NAMALWA (cell line): Measurements from ENCODE around the gene GMPR.

Experiments
- DNase-seq: peaks from one replicate; pipeline ENCODE4 v3.0.0-alpha.2; 2015; ENCODE audit warnings: low spot score

Gene GMPR

DNA sequence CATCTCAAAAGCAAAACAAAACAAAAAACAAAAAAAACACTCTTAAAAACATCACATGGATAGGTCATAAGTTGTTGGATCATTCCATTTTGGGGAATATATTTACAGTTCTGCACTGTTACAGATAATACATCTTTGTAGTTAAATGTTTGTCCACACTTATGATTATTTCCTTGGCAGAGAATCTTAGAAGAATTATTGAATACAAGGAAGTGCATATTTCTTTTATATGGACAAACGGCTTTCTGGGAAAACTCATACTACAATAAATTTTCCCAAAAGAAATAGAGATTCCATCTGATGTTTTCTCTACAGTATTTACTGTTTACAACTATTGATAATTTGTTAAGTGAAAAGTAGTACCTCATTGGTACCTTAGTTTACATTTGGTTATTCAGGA is 33.8 kb downstream of the GMPR start:
- DNase-seq: no peak

DNA sequence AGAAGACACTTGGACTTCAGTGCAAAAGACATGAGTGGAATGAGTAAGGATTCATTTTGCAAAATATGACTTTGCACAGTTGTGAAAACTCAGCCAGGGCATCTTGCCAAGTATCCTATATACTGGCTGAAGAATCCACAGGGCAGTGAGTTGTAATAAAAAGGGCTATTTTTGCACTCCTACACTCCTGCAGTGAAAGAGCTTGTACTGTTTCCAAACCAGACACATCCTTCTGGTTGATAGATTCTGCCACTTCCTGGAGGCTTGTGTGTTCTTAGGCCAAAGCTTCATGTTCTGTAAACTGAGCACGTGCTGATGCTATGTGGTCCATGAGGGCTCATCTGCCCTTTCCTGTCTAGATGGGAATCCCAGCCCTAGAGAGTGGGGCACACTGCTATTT is 34.9 kb downstream of the GMPR start:
- DNase-seq: no peak

DNA sequence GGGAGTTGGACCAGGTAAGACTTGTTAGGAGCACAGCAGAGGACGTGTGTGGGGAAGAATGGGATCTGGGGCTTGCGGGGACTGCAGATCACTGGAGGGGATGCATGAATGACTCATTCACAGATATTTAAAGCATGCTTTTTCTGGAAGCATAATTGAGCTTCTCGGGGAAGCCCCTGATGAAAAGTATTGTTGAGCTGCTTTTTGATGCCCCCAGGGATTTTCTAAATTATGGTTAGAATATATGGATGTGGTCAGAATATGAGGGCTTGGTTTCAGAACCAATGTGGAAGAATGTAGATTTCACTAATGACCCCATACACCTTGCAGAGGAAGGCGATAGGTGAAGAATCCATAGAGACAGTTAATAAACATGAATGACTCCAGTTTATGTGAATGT is 36.1 kb downstream of the GMPR start:
- DNase-seq: no peak

DNA sequence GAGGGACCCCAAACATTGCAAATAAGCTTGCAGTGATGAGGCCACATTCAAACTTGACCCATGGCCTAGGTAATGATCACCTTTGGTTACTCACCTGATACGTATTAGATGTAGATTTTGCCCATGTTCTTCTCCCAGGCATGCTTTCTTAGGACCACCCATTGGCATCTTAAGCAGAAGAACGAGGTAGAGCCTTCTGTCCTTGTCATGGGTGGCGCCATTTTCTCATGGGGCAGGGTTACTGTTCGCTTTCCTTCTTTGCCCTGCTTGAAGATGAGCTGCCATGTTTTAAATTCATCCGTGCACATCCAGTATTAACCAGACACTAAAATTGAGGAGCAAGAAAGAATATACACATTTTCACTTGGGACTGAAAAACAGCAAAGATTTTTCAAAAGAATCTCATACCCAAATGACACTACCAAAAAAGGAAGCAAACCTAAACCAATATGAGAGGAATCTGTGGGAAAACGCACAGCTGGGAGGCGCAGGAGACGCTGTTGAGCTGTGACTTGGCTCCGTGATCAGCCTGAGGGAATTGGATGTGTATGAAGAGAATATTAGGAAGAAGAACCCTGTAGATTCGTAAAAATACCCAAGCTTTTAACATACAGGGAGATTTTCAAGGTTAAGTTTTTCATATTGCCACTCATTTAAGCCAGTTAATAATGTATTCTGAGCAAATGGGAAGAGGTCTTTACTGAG is 36.6 kb downstream of the GMPR start:
- no peak for DNase-seq

DNA sequence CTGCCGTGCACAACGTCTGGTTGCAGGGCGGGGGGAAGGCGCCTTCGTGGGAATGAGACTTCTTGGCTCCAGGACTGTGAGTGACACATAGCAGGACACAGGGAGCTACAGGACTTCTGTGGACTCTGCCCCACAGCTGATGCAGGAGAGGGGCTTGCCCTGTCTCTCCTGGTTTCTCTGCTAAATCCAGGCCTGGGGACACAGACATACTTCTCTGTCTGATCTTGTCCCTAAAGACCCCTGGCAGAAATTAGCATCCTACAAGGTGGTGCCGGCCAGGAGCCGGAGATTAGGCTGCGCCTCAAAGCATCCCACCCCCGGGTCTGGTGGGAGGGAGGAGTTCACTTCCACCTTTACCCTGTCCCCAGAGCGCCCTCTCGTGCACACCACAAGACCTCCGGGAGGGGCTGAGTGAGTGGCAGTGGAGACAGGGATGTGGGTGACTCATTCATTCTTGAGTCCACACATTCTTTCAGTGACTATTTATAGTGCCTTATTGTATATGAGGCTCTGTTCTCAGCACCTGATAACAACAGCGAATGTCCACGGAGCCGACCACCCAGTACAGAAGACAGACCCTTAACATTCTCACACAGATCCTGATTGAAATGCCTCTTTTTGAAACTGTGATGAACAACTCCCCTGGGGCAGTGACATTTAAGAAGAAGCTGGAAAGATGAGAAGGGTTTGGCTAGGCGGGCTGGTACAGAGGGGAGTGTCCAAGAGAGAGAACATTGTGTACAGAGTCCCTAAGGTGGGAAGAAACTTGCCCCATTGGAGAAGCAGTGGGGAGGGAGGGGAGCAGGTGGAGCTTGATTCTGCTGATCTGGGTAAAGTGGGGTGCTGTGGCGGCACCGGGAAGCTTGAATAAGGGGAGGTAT is 39.0 kb downstream of the GMPR start:
- peak; percentile 58 for DNase-seq

DNA sequence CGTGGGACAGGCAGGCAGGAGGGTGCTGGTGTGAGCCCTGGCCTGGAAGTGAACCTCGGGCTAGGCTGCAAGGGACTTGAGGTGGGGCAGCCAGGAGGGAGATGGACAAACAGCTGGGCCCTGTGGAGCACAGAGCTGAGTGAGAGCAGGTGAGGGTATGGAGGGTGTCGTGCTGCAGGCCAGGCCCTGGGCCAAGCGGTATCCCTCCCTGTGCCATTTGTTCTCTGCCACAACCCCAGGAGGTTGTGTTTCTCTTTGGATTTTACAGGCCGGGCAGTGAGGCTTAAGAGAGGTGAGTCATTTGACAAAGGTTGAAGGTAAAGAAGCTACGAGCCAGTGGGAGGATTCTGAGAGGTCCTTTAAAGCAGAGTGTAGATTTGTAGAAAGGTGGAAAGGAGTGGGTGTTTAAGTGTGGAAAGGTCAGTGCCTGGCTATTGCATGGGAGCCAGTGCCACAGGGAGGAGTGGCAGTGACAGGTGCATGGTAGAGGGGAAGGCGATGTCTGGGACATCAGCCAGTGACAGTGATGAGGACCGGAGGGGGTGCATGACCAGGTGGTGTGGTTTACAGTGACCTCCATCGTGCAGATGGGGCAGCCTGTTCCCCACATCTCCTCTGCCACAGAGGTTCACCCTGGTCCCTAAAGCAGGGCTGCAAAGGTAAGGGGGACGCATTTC is 39.8 kb downstream of the GMPR start:
- DNase-seq: no peak

DNA sequence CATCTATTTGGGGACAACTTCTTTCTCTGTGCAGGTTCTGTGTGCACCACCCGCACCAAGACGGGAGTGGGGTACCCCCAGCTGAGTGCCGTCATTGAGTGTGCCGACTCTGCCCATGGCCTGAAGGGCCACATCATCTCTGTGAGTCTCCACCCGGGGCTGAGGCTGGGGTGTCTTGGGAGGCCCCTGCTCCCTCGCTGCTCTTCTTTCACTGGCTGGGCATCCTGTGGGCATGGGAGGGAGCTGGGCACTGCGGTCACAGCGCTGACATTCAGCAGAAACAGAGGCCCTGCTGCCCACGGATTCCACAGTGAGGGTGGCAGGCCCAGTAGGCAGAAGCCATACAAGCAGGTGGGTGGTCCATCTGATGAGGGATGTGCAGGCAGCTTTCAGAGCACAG is 40.4 kb downstream of the GMPR start:
- no peak for DNase-seq

DNA sequence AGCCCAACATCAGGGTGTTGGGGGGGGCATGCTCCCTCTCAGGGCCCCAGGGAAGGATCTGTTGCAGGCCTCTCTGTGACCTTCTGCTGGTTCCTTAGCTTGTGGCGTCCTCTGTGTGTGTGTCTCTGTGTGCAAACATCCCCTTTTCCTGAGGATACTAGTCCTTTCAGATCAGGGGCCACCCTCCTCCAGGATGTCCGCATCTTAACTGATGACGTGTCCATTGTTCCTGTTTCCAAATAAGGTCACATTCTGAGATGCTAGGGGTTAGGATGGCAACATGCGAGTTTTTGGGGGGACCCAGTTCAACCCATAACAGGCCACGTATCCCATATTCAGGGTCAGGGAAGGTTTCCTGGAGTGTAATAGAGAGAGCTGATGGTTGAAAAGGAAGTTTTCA is 40.9 kb downstream of the GMPR start:
- no peak for DNase-seq

DNA sequence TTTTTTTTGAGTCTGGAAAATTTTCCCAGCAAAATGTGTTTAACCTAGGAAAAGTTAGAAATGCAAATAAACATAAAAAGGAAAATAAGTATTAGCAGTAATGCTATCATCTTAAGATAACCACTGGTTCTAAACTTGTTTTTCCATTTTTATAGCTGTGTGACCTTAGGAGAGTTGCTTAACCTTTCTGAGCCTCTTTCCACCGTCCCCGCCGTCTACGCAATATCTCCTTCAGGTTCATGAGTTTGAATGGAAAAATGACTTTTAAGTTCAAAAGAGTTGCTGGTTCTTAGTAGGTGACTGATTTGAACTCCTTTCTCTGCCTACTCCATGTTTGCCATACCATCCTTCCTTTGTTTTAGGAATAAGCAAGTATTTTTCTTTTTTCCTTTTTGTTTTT is 44.0 kb downstream of the GMPR start:
- no peak for DNase-seq

DNA sequence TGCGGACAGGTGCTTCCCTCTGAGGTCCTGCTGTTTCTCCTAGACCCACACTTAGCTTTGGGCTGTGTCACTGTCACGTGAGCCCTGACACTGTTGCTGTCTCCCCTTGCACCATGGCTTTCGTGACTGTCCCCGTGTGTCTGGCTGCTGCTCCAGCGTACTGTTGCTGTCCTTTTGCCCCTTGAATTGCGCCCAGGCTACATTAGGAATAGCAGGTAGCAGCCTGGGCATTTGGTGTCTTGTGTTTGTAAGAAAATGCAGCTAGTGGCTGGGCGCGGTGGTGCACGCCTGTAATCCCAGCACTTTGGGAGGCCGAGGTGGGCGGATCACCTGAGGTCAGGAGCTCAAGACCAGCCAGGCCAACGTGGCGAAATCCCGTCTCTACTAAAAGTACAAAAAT is 46.1 kb downstream of the GMPR start:
- no peak for DNase-seq

DNA sequence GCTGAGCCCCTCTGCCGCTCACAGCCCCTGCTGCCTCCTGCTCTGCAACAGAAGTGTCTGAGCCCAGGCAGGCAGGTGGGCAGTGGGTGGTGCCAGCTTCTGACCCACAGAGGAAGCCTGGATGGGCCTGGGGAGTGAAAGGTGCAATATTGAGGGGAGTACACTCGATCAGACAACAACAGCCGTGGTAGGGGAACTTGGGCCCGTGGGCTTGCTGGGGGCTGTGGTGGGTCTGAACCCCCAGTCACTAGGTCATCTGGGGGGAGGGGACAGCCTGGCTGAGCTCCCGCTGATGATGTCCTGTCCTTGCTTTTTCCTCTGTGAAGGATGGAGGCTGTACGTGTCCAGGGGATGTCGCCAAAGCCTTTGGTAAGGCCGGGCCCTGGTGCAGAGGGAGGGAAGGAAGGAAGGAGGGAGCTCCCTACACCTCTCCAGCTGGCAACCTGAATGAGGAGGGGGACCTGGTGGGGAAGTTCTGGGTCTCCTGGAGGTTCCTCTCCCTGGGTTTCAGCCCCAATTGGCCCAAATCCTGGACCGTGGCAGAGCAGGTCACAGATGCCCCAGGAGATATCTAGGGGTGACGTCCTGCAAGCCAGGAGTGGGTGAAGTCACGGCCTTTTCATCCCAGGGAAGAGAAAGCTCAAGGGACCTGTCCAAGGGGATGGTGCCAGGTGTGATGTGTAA is 47.2 kb downstream of the GMPR start:
- DNase-seq: no peak

DNA sequence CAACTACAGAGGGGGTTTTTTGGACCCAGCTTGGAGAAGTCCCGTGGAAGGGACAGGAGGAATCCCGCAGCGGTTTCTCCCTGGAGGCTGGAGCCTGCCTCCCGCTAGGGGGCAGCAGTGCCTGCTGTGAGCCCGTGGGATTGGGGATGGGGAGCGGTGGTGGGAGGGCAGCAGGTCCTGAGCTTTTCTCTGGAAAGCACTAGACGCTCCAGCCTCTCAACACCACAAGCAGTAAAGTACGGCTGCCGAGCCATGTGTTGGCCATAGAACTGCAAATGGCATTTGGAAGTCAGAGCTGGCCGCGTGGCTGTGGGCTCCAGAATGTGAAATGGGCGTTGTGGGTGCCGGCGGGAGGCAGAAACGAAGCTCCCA is 47.8 kb downstream of the GMPR start:
- DNase-seq: peak; percentile 51

DNA sequence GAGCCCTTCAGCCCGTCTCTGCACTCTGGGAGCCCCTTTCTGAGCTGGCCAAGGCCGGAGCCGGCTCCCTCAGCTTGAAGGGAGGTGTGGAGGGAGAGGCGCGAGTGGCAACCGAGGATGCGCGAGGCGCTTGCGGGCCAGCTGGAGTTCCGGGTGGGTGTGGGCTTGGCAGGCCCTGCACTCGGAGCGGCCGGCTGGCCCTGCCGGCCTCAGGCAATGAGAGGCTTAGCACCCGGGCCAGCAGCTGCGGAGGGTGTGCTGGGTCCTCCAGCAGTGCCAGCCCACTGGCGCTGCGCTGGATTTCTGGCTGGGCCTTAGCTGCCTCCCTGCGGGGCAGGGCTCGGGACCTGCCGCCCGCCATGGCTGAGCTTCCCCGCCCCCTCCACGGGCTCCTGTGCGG is 49.8 kb downstream of the GMPR start:
- DNase-seq: no peak

DNA sequence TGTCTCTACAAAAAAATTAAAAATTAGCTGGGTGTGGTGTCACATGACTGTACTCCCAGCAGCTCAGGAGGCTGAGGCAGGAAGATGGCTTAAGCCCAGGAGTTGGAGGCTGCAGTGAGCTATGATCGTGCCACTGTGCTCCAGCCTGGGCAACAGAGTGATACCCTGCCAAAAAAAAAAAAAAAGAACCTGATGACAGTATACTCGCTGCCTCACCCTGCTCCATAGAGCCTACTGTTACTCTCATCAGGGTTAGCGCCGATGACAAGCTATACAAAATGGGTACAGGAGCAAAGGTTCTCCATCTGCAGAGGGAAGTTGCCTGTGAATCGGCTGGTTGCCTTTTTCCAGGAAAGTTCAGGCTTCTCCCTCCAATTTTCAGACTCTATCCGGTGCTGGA is 53.4 kb downstream of the GMPR start:
- DNase-seq: no peak

DNA sequence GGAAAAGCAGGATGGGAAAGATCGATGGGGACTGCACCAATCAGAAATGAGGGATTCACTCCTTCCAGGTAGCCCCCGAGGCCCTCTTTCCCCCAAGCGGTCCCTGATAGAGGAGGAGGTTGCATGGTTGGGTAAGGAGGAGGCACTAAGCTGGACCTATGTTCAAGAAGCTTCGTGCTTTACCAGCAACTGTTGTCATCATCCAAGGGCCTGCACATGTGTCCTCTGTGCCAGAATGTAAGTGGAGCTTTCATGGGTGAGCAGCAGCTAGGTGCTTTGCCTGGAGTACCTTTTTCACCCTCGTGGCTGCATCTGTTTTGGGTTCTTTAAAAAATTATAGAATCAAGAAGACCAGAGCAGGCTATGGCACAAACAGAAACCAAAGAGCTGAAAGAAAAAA is 54.0 kb downstream of the GMPR start:
- no peak for DNase-seq

DNA sequence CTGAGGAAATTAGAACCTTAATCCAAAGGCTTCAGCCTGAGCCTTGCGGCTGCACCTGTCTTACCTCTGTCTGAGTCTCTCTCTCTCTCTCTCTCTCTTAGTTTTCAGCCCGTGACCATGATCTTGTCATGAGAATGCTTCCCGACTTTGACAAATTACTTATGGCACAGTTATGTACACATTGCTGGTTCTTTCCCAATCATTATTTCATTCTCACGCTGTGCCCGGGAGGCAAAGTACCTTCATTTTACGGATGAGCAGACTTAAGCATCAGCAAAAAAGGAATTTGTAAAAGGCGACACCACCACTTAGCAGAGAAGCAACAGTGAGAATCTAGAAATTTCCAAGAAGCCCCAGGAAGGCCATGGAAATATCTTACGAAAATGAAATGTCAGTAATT is 54.6 kb downstream of the GMPR start:
- no peak for DNase-seq

DNA sequence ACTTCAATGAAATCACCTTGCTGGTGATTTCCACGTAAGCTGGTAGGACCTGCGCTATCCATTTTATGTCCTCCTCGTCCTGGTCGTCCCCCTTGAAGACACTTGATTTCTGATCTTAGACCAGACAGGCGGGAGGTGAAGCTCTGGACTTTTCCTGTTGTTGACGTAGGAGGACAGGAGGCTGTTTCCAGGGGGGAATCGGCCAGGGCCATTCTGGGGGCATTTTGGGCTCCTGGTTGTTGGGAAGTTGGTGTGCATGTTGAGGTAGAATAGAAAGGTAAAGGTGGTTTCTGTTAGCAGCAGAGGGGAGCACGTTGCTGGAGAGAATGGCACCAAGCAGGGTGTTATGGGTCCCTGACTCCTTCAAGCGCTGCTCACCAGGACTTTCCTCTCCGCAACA is 56.0 kb downstream of the GMPR start:
- no peak for DNase-seq

DNA sequence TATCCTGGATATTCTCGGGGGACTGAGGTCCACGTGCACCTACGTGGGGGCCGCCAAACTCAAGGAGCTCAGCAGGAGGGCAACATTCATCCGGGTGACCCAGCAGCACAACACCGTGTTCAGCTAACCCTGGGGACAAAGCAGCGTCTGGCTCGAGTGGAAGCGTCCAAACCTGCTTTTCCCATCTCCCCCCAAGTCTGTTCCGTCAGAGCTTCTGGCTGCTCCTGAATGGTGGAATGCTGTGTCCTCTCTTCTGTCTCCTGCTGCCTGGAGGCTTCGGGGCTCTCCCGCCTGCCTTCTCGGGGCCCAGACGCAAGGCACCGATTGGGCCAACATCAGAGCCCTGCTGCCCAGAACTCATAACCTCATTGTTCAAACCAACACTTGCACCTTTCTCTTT is 56.7 kb downstream of the GMPR start:
- no peak for DNase-seq

DNA sequence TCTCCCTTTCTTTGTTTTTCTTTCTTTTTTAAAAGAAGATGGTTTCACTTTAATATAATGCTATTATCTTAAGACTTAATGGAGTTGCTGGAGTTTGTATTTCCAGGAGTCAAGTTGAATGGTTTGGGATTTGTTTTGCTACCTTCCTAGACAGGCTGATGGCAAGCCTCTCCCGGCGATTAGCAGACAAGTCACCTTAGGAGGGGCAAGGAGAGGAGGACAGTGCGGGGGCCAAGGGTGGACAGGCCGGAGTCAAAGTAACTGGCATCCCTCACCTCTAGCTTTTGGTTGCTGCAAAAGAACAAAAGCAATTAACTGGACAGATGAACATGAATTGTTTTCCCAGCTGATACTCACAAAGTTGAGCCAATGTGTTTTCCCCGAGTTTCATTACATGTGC is 57.1 kb downstream of the GMPR start:
- DNase-seq: no peak

DNA sequence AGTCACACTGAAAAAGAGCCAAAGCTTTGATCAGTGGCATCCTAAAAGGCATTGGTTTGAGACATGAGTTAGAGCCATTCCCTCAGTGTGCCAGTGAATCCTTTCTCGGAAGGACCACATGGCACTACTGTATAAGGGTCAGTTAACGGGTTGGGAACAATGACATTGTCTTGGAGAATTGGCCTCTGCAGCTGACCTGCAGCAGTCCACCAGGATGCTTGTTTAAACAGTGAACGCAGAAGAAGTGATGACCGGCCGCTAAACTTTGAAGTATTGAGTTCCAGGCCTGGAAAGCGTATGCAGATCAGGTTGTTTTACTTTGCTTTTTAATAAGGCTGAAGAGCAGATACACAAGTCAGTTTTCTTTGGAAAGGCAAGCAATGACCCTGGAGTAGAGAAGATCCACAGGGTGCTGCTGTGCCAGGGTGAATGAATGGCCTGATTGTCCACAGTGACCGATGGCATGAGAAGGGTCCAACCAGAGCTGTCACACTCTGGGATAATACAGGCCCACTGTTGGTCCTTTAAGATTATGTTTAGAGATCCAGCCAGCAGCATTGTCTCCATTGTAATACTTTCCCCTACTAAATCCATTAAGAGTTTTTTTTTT is 57.8 kb downstream of the GMPR start:
- DNase-seq: no peak

DNA sequence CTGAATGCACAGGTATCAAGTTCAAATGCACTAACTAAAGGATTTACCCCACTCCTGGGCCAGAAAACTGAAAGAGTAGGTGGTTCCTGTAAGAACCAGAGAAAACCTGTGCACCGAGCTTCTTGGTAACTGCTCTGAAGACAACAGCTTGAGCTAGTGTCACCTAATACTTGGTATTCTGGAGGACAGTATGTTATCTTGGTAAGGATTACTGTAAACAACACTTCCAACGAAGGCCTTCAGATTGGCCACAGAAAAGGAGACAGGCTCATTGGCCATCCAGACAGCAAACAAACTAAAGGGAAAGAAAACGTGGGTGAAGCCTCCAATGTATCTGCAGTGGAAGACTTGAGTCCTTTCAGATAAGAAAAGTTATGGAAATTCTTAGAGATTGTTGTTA is 61.5 kb downstream of the GMPR start:
- no peak for DNase-seq

DNA sequence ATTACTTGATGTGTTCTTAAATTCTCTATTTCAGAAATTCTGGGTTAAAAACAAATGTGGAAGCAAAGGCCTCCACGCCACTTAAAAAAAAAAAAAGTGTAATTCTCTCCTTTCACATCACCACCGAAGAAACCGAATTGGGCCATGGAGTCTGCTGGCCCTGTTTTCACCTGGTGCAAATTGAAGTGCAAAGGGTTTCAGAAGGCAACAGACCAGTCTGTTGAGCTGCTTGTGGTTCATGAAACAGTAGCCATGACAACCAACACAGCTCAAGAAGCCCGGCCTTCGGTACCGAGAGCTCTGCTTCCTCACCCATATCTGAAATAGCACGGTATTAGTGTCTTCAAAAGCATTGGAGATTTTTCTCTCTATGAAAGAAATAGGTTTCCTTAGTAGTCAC is 63.1 kb downstream of the GMPR start:
- peak; percentile 33 for DNase-seq
